ENCODE results near the gene ZFAND5. TPM values are rescaled to one million over a fixed set of nuclear protein-coding genes. Genes with fewer than 3 reads are reported as not detected.
A peak's percentile ranks its signal among the peaks of the same experiment; 100 is the strongest.

ZFAND5 gene
- polyA plus RNA-seq, 1 donor, result 142 TPM

- no peaks in the 10 kb centered on the region for H3K9me3 ChIP-seq (ENCODE audit: control insufficient read depth, low read depth, low read length)
- H3K4me1 ChIP-seq (ENCODE audit: control insufficient read depth, insufficient read depth, low read length), result peaks cover 7% of the 10 kb centered on the region
- WGBS (ENCODE audit: insufficient coverage, low lambda C conversion rate), result 33% methylated on average over 3 of the region's 7 CpGs
- no peak overlapping the region for H3K4me3 ChIP-seq (ENCODE audit: low read length)
- no peaks in the 10 kb centered on the region for H3K27me3 ChIP-seq (ENCODE audit: control insufficient read depth, insufficient read depth, low read length)
- DNase-seq, result peak; percentile 28 to 74
- H3K27ac ChIP-seq (ENCODE audit: low read length), result peak overlapping the region; percentile 9
- H3K36me3 ChIP-seq (ENCODE audit: control insufficient read depth, insufficient read depth, low read length), result no peaks in the 10 kb centered on the region
These were observed 31.5 kb upstream of the ZFAND5 start for GRCh38 chr9:72396247-72397091.

GRCh38 chr9:72394066-72394465 lies 29.1 kb upstream of the ZFAND5 start:
- H3K4me1 ChIP-seq (ENCODE audit: control insufficient read depth, insufficient read depth, low read length), result peaks cover 7% of the 10 kb centered on the region
- no peaks in the 10 kb centered on the region for H3K36me3 ChIP-seq (ENCODE audit: control insufficient read depth, insufficient read depth, low read length)
- no peak overlapping the region for H3K4me3 ChIP-seq (ENCODE audit: low read length)
- 87% methylated on average over 2 of the region's 2 CpGs for WGBS (ENCODE audit: insufficient coverage, low lambda C conversion rate)
- no peaks in the 10 kb centered on the region for H3K27me3 ChIP-seq (ENCODE audit: control insufficient read depth, insufficient read depth, low read length)
- no peaks in the 10 kb centered on the region for H3K9me3 ChIP-seq (ENCODE audit: control insufficient read depth, low read depth, low read length)
- DNase-seq, result no peak
- no peak overlapping the region for H3K27ac ChIP-seq (ENCODE audit: low read length)

- WGBS (ENCODE audit: insufficient coverage, low lambda C conversion rate), result no CpG with 5 or more reads among the region's 2 CpGs
- Histone ChIP-seq H3K4me3 (ENCODE audit: low read length) (no peak overlapping the region), H3K27ac (ENCODE audit: low read length) (no peak overlapping the region), H3K9me3 (ENCODE audit: control insufficient read depth, low read depth, low read length) (no peaks in the 10 kb centered on the region), H3K36me3 (ENCODE audit: control insufficient read depth, insufficient read depth, low read length) (no peaks in the 10 kb centered on the region), H3K27me3 (ENCODE audit: control insufficient read depth, insufficient read depth, low read length) (no peaks in the 10 kb centered on the region), H3K4me1 (ENCODE audit: control insufficient read depth, insufficient read depth, low read length) (no peaks in the 10 kb centered on the region)
- DNase-seq, result no peak
These were observed 25.9 kb upstream of the ZFAND5 start for GRCh38 chr9:72390907-72391306.

GRCh38 chr9:72386186-72386585 lies 21.2 kb upstream of the ZFAND5 start:
- no peaks in the 10 kb centered on the region for H3K9me3 ChIP-seq (ENCODE audit: control insufficient read depth, low read depth, low read length)
- WGBS (ENCODE audit: insufficient coverage, low lambda C conversion rate), result no CpG with 5 or more reads among the region's 1 CpG
- no peak for DNase-seq
- no peak overlapping the region for H3K4me3 ChIP-seq (ENCODE audit: low read length)
- H3K36me3 ChIP-seq (ENCODE audit: control insufficient read depth, insufficient read depth, low read length), result no peaks in the 10 kb centered on the region
- no peak overlapping the region for H3K27ac ChIP-seq (ENCODE audit: low read length)
- no peaks in the 10 kb centered on the region for H3K4me1 ChIP-seq (ENCODE audit: control insufficient read depth, insufficient read depth, low read length)
- no peaks in the 10 kb centered on the region for H3K27me3 ChIP-seq (ENCODE audit: control insufficient read depth, insufficient read depth, low read length)

- Histone ChIP-seq H3K4me1 (ENCODE audit: control insufficient read depth, insufficient read depth, low read length) (no peaks in the 10 kb centered on the region), H3K27me3 (ENCODE audit: control insufficient read depth, insufficient read depth, low read length) (no peaks in the 10 kb centered on the region), H3K27ac (ENCODE audit: low read length) (no peak overlapping the region), H3K36me3 (ENCODE audit: control insufficient read depth, insufficient read depth, low read length) (no peaks in the 10 kb centered on the region), H3K4me3 (ENCODE audit: low read length) (no peak overlapping the region), H3K9me3 (ENCODE audit: control insufficient read depth, low read depth, low read length) (no peaks in the 10 kb centered on the region)
- WGBS (ENCODE audit: insufficient coverage, low lambda C conversion rate), result 57% methylated on average over 3 of the region's 5 CpGs
- no peak for DNase-seq
These were observed 19.9 kb upstream of the ZFAND5 start for GRCh38 chr9:72384710-72385485.

- Histone ChIP-seq H3K4me1 (ENCODE audit: control insufficient read depth, insufficient read depth, low read length) (no peaks in the 10 kb centered on the region), H3K9me3 (ENCODE audit: control insufficient read depth, low read depth, low read length) (no peaks in the 10 kb centered on the region), H3K27ac (ENCODE audit: low read length) (no peak overlapping the region), H3K27me3 (ENCODE audit: control insufficient read depth, insufficient read depth, low read length) (no peaks in the 10 kb centered on the region), H3K4me3 (ENCODE audit: low read length) (no peak overlapping the region), H3K36me3 (ENCODE audit: control insufficient read depth, insufficient read depth, low read length) (no peaks in the 10 kb centered on the region)
- DNase-seq, result no peak
- WGBS (ENCODE audit: insufficient coverage, low lambda C conversion rate), result 85% methylated on average over 2 of the region's 7 CpGs
These were observed 19.1 kb upstream of the ZFAND5 start for GRCh38 chr9:72383978-72384709.

GRCh38 chr9:72382405-72382804 lies 17.4 kb upstream of the ZFAND5 start:
- 81% methylated on average over 3 of the region's 4 CpGs for WGBS (ENCODE audit: insufficient coverage, low lambda C conversion rate)
- Histone ChIP-seq H3K9me3 (ENCODE audit: control insufficient read depth, low read depth, low read length) (no peaks in the 10 kb centered on the region), H3K4me1 (ENCODE audit: control insufficient read depth, insufficient read depth, low read length) (no peaks in the 10 kb centered on the region), H3K4me3 (ENCODE audit: low read length) (no peak overlapping the region), H3K27ac (ENCODE audit: low read length) (no peak overlapping the region), H3K36me3 (ENCODE audit: control insufficient read depth, insufficient read depth, low read length) (no peaks in the 10 kb centered on the region), H3K27me3 (ENCODE audit: control insufficient read depth, insufficient read depth, low read length) (no peaks in the 10 kb centered on the region)
- DNase-seq, result no peak

GRCh38 chr9:72377041-72377440 lies 12.0 kb upstream of the ZFAND5 start:
- no peak for DNase-seq
- Histone ChIP-seq H3K27ac (ENCODE audit: low read length) (no peak overlapping the region), H3K9me3 (ENCODE audit: control insufficient read depth, low read depth, low read length) (no peaks in the 10 kb centered on the region), H3K4me1 (ENCODE audit: control insufficient read depth, insufficient read depth, low read length) (no peaks in the 10 kb centered on the region), H3K4me3 (ENCODE audit: low read length) (no peak overlapping the region), H3K36me3 (ENCODE audit: control insufficient read depth, insufficient read depth, low read length) (no peaks in the 10 kb centered on the region), H3K27me3 (ENCODE audit: control insufficient read depth, insufficient read depth, low read length) (no peaks in the 10 kb centered on the region)
- 60% methylated on average over 1 of the region's 4 CpGs for WGBS (ENCODE audit: insufficient coverage, low lambda C conversion rate)

GRCh38 chr9:72371151-72371550 lies 6.1 kb upstream of the ZFAND5 start:
- Histone ChIP-seq H3K27me3 (ENCODE audit: control insufficient read depth, insufficient read depth, low read length) (no peaks in the 10 kb centered on the region), H3K4me3 (ENCODE audit: low read length) (no peak overlapping the region), H3K36me3 (ENCODE audit: control insufficient read depth, insufficient read depth, low read length) (no peaks in the 10 kb centered on the region), H3K27ac (ENCODE audit: low read length) (no peak overlapping the region), H3K4me1 (ENCODE audit: control insufficient read depth, insufficient read depth, low read length) (no peaks in the 10 kb centered on the region), H3K9me3 (ENCODE audit: control insufficient read depth, low read depth, low read length) (no peaks in the 10 kb centered on the region)
- DNase-seq, result no peak

GRCh38 chr9:72365525-72366256 lies 683 bp upstream of the ZFAND5 start:
- Histone ChIP-seq H3K9me3 (ENCODE audit: control insufficient read depth, low read depth, low read length) (no peaks in the 10 kb centered on the region), H3K27me3 (ENCODE audit: control insufficient read depth, insufficient read depth, low read length) (no peaks in the 10 kb centered on the region), H3K27ac (ENCODE audit: low read length) (peak overlapping the region; percentile 92), H3K4me3 (ENCODE audit: low read length) (peak overlapping the region; percentile 48), H3K36me3 (ENCODE audit: control insufficient read depth, insufficient read depth, low read length) (no peaks in the 10 kb centered on the region), H3K4me1 (ENCODE audit: control insufficient read depth, insufficient read depth, low read length) (peaks cover 5% of the 10 kb centered on the region)
- WGBS (ENCODE audit: insufficient coverage, low lambda C conversion rate), result no CpG with 5 or more reads among the region's 38 CpGs
- peak; percentile 85 to 91 for DNase-seq

All from large intestine (tissue), 3 donors.